ENCODE measurements around the gene HSBP1.
A peak's percentile ranks its signal among the peaks of the same experiment; 100 is the strongest.

Gene HSBP1

GRCh38 chr16:83813823-83814658, 6.3 kb downstream of the HSBP1 start:
- Histone ChIP-seq H3K4me3 (ENCODE audit: low read depth, low read length, poor library complexity, severe bottlenecking) (no peak overlapping the region), H2AFZ (ENCODE audit: low read length) (no peak overlapping the region), H3K4me1 (ENCODE audit: insufficient read depth, low read length, severe bottlenecking) (peaks cover 63% of the 10 kb centered on the region), H4K20me1 (ENCODE audit: insufficient read depth, low read length) (no peaks in the 10 kb centered on the region), H3K27me3 (ENCODE audit: insufficient read depth, low read length) (no peaks in the 10 kb centered on the region), H3K36me3 (ENCODE audit: insufficient read depth, low read length) (peaks cover 43% of the 10 kb centered on the region), H3F3A (ENCODE audit: insufficient read depth, low read length) (no peaks in the 10 kb centered on the region), H3K4me2 (ENCODE audit: low read length) (peak overlapping the region; percentile 19; the same call in 1 of the 2 replicates), H3K79me2 (ENCODE audit: insufficient read depth, low read length) (peaks cover 2% of the 10 kb centered on the region; the same call in 1 of the 2 replicates), H3K27ac (ENCODE audit: low read depth, low read length, poor library complexity, severe bottlenecking) (peak overlapping the region; percentile 88), H3K9ac (ENCODE audit: low read length) (no peak overlapping the region; the same call in 1 of the 2 replicates), H3K9me2 (ENCODE audit: low read depth, low read length) (no peaks in the 10 kb centered on the region), H3K9me3 (ENCODE audit: low read length) (no peaks in the 10 kb centered on the region)
- no peak for TF ChIP-seq CTCF (IDR thresholded peaks at IDR 0.05; ENCODE audit: low read length)
- TF ChIP-seq EZH2 (IDR thresholded peaks at IDR 0.05; ENCODE audit: borderline replicate concordance, low read length), result no peak

GRCh38 chr16:83814659-83814985, 6.8 kb downstream of the HSBP1 start:
- Histone ChIP-seq H3K9me3 (ENCODE audit: low read length) (no peaks in the 10 kb centered on the region), H3F3A (ENCODE audit: insufficient read depth, low read length) (no peaks in the 10 kb centered on the region), H3K27ac (ENCODE audit: low read depth, low read length, poor library complexity, severe bottlenecking) (peak overlapping the region; percentile 88), H3K4me3 (ENCODE audit: low read depth, low read length, poor library complexity, severe bottlenecking) (no peak overlapping the region), H3K4me2 (ENCODE audit: low read length) (peak overlapping the region; percentile 19; the same call in 1 of the 2 replicates), H3K9me2 (ENCODE audit: low read depth, low read length) (no peaks in the 10 kb centered on the region), H3K27me3 (ENCODE audit: insufficient read depth, low read length) (no peaks in the 10 kb centered on the region), H3K36me3 (ENCODE audit: insufficient read depth, low read length) (peaks cover 39% of the 10 kb centered on the region), H3K4me1 (ENCODE audit: insufficient read depth, low read length, severe bottlenecking) (peaks cover 58% of the 10 kb centered on the region), H3K79me2 (ENCODE audit: insufficient read depth, low read length) (no peaks in the 10 kb centered on the region), H4K20me1 (ENCODE audit: insufficient read depth, low read length) (no peaks in the 10 kb centered on the region), H3K9ac (ENCODE audit: low read length) (no peak overlapping the region; the same call in 1 of the 2 replicates), H2AFZ (ENCODE audit: low read length) (no peak overlapping the region)
- TF ChIP-seq CTCF (IDR thresholded peaks at IDR 0.05; ENCODE audit: low read length) (no peak), EZH2 (IDR thresholded peaks at IDR 0.05; ENCODE audit: borderline replicate concordance, low read length) (no peak)

- TF ChIP-seq CTCF (IDR thresholded peaks at IDR 0.05; ENCODE audit: low read length) (no peak), EZH2 (IDR thresholded peaks at IDR 0.05; ENCODE audit: borderline replicate concordance, low read length) (no peak)
- H3F3A ChIP-seq (ENCODE audit: insufficient read depth, low read length), result no peaks in the 10 kb centered on the region
- H3K9ac ChIP-seq (ENCODE audit: low read length), result no peak overlapping the region
- peaks cover 34% of the 10 kb centered on the region for H3K4me1 ChIP-seq (ENCODE audit: insufficient read depth, low read length, severe bottlenecking)
- no peak overlapping the region for H2AFZ ChIP-seq (ENCODE audit: low read length)
- no peak overlapping the region for H3K4me2 ChIP-seq (ENCODE audit: low read length)
- H3K9me2 ChIP-seq (ENCODE audit: low read depth, low read length), result no peaks in the 10 kb centered on the region
- H3K27me3 ChIP-seq (ENCODE audit: insufficient read depth, low read length), result no peaks in the 10 kb centered on the region
- H3K36me3 ChIP-seq (ENCODE audit: insufficient read depth, low read length), result peaks cover 15% of the 10 kb centered on the region
- no peaks in the 10 kb centered on the region for H3K9me3 ChIP-seq (ENCODE audit: low read length)
- H3K27ac ChIP-seq (ENCODE audit: low read depth, low read length, poor library complexity, severe bottlenecking), result no peak overlapping the region
- H3K79me2 ChIP-seq (ENCODE audit: insufficient read depth, low read length), result no peaks in the 10 kb centered on the region
- H3K4me3 ChIP-seq (ENCODE audit: low read depth, low read length, poor library complexity, severe bottlenecking), result no peak overlapping the region
- no peaks in the 10 kb centered on the region for H4K20me1 ChIP-seq (ENCODE audit: insufficient read depth, low read length)
Observed at GRCh38 chr16:83817022-83817421, 9.2 kb downstream of the HSBP1 start.

All from OCI-LY1 (cell line).